Measurements from ENCODE around the gene ELP4.

DNA sequence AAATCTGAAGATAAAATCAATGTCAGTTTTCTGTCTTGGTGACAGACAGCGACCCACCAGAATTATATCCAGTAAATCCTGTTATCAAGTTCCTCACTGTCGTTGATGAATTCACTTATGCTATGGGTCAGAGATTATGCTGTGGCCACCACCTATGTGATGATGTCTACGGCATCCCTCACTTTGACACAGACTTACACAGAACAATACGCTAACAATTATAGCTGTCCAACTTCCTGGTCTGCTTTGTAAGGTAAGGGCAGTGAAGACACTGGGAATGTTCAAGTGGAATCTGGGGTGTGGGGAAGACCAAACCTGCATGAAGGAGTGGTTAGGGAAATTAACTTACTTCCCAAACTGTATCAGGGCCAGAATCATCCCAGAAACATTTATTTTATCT lies 320.8 kb downstream of the ELP4 start:
- TF ChIP-seq, protein P1, sequence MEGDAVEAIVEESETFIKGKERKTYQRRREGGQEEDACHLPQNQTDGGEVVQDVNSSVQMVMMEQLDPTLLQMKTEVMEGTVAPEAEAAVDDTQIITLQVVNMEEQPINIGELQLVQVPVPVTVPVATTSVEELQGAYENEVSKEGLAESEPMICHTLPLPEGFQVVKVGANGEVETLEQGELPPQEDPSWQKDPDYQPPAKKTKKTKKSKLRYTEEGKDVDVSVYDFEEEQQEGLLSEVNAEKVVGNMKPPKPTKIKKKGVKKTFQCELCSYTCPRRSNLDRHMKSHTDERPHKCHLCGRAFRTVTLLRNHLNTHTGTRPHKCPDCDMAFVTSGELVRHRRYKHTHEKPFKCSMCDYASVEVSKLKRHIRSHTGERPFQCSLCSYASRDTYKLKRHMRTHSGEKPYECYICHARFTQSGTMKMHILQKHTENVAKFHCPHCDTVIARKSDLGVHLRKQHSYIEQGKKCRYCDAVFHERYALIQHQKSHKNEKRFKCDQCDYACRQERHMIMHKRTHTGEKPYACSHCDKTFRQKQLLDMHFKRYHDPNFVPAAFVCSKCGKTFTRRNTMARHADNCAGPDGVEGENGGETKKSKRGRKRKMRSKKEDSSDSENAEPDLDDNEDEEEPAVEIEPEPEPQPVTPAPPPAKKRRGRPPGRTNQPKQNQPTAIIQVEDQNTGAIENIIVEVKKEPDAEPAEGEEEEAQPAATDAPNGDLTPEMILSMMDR (IDR thresholded peaks at IDR 0.05), result no peak
- TF ChIP-seq POLR2A (IDR thresholded peaks at IDR 0.05) (no peak), POLR2AphosphoS5 (IDR thresholded peaks at IDR 0.05) (no peak)
